Measurements from ENCODE around the gene PAPOLB. TPM values are rescaled to one million over a fixed set of nuclear protein-coding genes. Genes with fewer than 3 reads are reported as not detected.

Gene PAPOLB
- polyA plus RNA-seq, 1 donor from 2014 or later, result 0.05 TPM

DNA sequence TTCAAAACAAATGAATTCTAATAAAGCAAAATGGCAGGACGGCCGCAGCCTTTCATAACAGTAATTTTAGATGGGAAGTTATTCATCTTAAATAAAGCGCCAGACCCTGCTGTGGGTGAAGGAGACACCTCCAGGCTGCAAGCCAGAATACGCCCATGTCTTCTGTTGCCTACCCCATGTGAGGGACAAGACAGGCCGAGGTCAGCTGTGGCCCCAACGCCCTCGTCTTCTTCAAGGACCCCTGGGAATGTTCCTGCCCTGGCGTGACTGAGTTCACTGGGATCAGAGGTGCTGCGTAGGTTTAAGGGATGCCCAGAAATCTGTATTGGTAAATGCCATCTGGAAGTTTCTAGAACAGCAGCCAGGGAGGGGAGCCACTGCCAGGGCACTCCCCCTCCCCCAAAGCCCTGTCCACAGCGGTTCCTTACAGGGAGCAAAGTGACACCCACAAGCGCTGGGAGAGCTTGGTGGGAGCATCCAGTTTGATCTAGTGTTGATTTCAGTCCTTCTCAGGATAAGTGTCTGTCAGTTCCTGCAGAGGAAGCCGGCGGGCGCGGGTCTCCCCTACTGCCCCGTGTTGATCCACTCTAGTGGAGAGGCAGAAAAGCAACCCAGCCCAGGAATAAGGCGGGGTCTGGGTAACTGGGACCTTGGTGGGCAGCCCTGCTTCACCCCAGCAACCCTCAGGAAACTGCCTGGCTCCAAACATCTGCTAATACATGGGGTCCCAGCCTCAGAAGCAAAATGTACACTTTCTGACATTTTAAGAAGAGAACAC is 20.6 kb downstream of the PAPOLB start:
- Histone ChIP-seq H2AFZ (ENCODE audit: low read depth, low read length) (no peak overlapping the region), H3K4me2 (ENCODE audit: low read length) (no peak overlapping the region), H3K36me3 (ENCODE audit: insufficient read depth, low read length) (no peaks in the 10 kb centered on the region), H4K20me1 (ENCODE audit: insufficient read depth) (no peaks in the 10 kb centered on the region), H3K9ac (ENCODE audit: low read length) (no peak overlapping the region), H3K9me3 (ENCODE audit: low read length) (no peaks in the 10 kb centered on the region), H3K27me3 (ENCODE audit: insufficient read depth, low read depth, low read length) (no peaks in the 10 kb centered on the region), H3K79me2 (replicated peaks; ENCODE audit: insufficient read depth, low read length) (no peaks in the 10 kb centered on the region), H3F3A (ENCODE audit: insufficient read depth, low read length, poor library complexity, severe bottlenecking) (no peaks in the 10 kb centered on the region), H3K4me3 (ENCODE audit: low read length) (no peak overlapping the region), H3K27ac (ENCODE audit: low read length) (no peak overlapping the region), H3K9me2 (ENCODE audit: insufficient read depth, low read length) (no peaks in the 10 kb centered on the region)
- TF ChIP-seq MXI1 (conservative IDR thresholded peaks at IDR 0.05; ENCODE audit: poor library complexity, severe bottlenecking) (no peak), REST (IDR thresholded peaks at IDR 0.05; ENCODE audit: borderline replicate concordance) (no peak), TAF1 (IDR thresholded peaks at IDR 0.05; ENCODE audit: low read depth) (no peak), POLR2AphosphoS5 (IDR thresholded peaks at IDR 0.05) (no peak), RAD21 (conservative IDR thresholded peaks at IDR 0.05) (no peak), EP300 (conservative IDR thresholded peaks at IDR 0.05; ENCODE audit: poor library complexity, severe bottlenecking) (no peak)
- TF ChIP-seq, protein P1, sequence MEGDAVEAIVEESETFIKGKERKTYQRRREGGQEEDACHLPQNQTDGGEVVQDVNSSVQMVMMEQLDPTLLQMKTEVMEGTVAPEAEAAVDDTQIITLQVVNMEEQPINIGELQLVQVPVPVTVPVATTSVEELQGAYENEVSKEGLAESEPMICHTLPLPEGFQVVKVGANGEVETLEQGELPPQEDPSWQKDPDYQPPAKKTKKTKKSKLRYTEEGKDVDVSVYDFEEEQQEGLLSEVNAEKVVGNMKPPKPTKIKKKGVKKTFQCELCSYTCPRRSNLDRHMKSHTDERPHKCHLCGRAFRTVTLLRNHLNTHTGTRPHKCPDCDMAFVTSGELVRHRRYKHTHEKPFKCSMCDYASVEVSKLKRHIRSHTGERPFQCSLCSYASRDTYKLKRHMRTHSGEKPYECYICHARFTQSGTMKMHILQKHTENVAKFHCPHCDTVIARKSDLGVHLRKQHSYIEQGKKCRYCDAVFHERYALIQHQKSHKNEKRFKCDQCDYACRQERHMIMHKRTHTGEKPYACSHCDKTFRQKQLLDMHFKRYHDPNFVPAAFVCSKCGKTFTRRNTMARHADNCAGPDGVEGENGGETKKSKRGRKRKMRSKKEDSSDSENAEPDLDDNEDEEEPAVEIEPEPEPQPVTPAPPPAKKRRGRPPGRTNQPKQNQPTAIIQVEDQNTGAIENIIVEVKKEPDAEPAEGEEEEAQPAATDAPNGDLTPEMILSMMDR (IDR thresholded peaks at IDR 0.05; ENCODE audit: poor library complexity, severe bottlenecking), result no peak

- Histone ChIP-seq H4K20me1 (ENCODE audit: insufficient read depth) (no peaks in the 10 kb centered on the region), H3F3A (ENCODE audit: insufficient read depth, low read length, poor library complexity, severe bottlenecking) (no peaks in the 10 kb centered on the region), H3K27ac (ENCODE audit: low read length) (no peak overlapping the region), H3K9me3 (ENCODE audit: low read length) (no peaks in the 10 kb centered on the region), H3K4me3 (ENCODE audit: low read length) (no peak overlapping the region), H3K9ac (ENCODE audit: low read length) (no peak overlapping the region), H3K79me2 (replicated peaks; ENCODE audit: insufficient read depth, low read length) (no peaks in the 10 kb centered on the region), H3K36me3 (ENCODE audit: insufficient read depth, low read length) (no peaks in the 10 kb centered on the region), H3K4me2 (ENCODE audit: low read length) (no peak overlapping the region), H3K9me2 (ENCODE audit: insufficient read depth, low read length) (no peaks in the 10 kb centered on the region), H3K27me3 (ENCODE audit: insufficient read depth, low read depth, low read length) (no peaks in the 10 kb centered on the region), H2AFZ (ENCODE audit: low read depth, low read length) (no peak overlapping the region)
- no peak for TF ChIP-seq REST (IDR thresholded peaks at IDR 0.05; ENCODE audit: borderline replicate concordance)
- no peak for TF ChIP-seq RAD21 (conservative IDR thresholded peaks at IDR 0.05)
- no peak for TF ChIP-seq EZH2 (IDR thresholded peaks at IDR 0.05; ENCODE audit: borderline replicate concordance, insufficient read depth, low read length, poor library complexity, severe bottlenecking)
- no peak for TF ChIP-seq SMC3 (conservative IDR thresholded peaks at IDR 0.05; ENCODE audit: poor library complexity)
Observed at GRCh38 chr7:4840079-4840501, 21.7 kb downstream of the PAPOLB start.

Data from neural cell (in vitro differentiated cells).